ENCODE results near the gene WDR53.
"Not testable (repeated sequence)": the region's sequence is repeated elsewhere in the genome, so short reads cannot be mapped to it uniquely, and the experiment has no call there.

WDR53 gene

DNA sequence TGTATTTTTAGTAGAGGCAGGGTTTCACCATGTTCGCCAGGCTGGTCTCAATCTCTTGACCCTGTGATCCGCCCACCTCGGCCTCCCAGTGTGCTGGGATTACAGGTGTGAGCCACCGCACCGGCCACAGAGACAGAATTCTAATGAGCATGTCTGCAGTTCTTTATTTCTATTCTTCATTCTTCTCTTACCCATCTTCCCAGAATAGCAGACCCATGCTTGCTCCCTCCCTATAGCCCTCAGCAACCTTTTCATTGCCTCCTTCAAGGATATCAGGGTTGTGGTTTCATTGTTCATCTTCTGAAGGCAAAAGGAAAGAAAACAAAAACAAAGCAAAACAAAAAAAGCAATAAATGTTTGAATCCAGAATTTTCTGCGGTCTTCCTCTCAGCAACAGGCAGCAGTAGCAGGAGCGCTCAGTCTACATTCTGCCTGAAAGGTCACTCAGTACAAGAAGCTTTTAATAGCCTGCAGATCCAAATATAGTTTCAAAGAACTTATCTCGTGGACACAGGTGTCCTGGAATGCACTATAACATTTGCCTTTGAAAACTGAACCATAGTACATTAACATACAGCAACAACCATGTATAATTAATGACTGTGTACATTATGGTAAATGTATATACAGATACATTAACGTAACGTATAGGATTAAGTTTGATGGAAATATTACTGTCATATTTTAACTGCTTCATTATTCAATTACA, 53.3 kb downstream of the WDR53 start, which contains the start of gene SMCO1:
Gene SMCO1, minus strand, starts transcription at position 434 of the 709 bp plus-strand sequence. Its CDS starts 137 bp downstream, at position 297.
- no peaks in the 10 kb centered on the region for H3K4me1 ChIP-seq (ENCODE audit: insufficient read depth, poor library complexity, severe bottlenecking)

DNA sequence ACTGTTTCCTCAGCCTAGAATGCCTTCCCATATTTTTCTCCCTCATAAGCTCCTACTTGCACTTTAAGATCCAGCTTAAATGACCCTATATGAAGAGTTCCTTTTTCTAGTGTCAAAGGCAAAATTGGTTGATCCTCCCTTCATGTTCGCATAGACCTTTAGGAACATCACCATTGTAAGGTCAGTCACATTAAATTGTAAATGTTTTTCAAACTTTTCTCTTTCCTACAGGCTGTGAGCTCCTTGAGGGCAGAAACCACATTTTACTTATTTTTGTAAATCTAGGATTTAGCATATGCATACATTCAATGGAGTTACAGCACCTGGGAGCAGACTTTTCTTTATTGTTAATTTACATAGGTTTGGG, 54.0 kb downstream of the WDR53 start:
- Histone ChIP-seq H3K27me3 (ENCODE audit: insufficient read depth, poor library complexity, severe bottlenecking) (no peaks in the 10 kb centered on the region), H3K27ac (ENCODE audit: poor library complexity, severe bottlenecking) (no peak overlapping the region), H3K4me3 (ENCODE audit: severe bottlenecking) (no peak overlapping the region), H3K4me1 (ENCODE audit: insufficient read depth, poor library complexity, severe bottlenecking) (no peaks in the 10 kb centered on the region), H3K9me3 (ENCODE audit: severe bottlenecking) (peaks cover 8% of the 10 kb centered on the region), H3K36me3 (ENCODE audit: low read depth) (no peaks in the 10 kb centered on the region)
- ATAC-seq (ENCODE audit: low read depth) (no peak), DNase-seq (ENCODE audit: low spot score) (no peak)
- TF ChIP-seq, protein P1, sequence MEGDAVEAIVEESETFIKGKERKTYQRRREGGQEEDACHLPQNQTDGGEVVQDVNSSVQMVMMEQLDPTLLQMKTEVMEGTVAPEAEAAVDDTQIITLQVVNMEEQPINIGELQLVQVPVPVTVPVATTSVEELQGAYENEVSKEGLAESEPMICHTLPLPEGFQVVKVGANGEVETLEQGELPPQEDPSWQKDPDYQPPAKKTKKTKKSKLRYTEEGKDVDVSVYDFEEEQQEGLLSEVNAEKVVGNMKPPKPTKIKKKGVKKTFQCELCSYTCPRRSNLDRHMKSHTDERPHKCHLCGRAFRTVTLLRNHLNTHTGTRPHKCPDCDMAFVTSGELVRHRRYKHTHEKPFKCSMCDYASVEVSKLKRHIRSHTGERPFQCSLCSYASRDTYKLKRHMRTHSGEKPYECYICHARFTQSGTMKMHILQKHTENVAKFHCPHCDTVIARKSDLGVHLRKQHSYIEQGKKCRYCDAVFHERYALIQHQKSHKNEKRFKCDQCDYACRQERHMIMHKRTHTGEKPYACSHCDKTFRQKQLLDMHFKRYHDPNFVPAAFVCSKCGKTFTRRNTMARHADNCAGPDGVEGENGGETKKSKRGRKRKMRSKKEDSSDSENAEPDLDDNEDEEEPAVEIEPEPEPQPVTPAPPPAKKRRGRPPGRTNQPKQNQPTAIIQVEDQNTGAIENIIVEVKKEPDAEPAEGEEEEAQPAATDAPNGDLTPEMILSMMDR (IDR thresholded peaks at IDR 0.05; ENCODE audit: poor library complexity, severe bottlenecking), result no peak

More for the DNA sequence above, 53.3 kb downstream of the WDR53 start, which contains the start of gene SMCO1:
- Histone ChIP-seq H3K27ac (ENCODE audit: poor library complexity, severe bottlenecking) (no peak within 1 kb of the TSS), H3K9me3 (ENCODE audit: severe bottlenecking) (peaks cover 11% of the 10 kb centered on the region), H3K27me3 (ENCODE audit: insufficient read depth, poor library complexity, severe bottlenecking) (no peaks in the 10 kb centered on the region), H3K4me3 (ENCODE audit: severe bottlenecking) (no peak within 1 kb of the TSS), H3K36me3 (ENCODE audit: low read depth) (no peaks in the 10 kb centered on the region)
- TF ChIP-seq, protein P1 (IDR thresholded peaks at IDR 0.05; ENCODE audit: poor library complexity, severe bottlenecking), result no peak
- DNase-seq (ENCODE audit: low spot score), result no peak
- ATAC-seq (ENCODE audit: low read depth), result no peak

DNA sequence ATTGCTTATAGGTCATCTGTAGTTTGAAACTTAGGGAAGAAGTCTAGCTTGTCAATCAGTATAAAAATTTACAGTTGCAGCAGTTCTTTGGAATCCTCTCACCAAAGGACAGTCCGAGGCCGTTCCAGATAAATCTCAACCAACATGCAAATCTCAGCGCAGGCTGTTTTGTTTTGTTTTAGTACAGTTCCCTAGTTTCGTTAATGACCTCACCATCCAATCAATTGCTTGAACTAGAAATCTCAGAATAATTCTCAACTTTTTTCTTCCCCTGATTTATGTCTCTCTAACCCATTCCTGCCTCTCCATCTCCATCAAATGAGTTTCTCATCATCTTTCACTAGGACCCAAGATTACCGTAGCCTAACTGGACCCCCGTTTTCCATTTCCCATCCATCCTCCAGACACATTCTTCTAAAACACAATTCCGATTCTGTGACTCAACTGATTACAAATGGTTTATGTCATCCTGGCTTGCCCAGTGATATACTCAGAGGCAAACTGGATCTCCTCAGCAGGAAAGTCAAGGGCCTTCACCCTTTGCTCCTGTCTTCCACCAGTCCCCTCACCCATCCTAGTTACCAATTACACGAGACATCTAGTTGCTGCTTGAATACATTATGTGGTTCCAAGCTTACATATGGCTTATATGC, 54.5 kb downstream of the WDR53 start:
- Histone ChIP-seq H3K4me1 (ENCODE audit: insufficient read depth, poor library complexity, severe bottlenecking) (no peaks in the 10 kb centered on the region), H3K9me3 (ENCODE audit: severe bottlenecking) (peaks cover 4% of the 10 kb centered on the region), H3K36me3 (ENCODE audit: low read depth) (no peaks in the 10 kb centered on the region), H3K27ac (ENCODE audit: poor library complexity, severe bottlenecking) (no peak overlapping the region), H3K27me3 (ENCODE audit: insufficient read depth, poor library complexity, severe bottlenecking) (no peaks in the 10 kb centered on the region), H3K4me3 (ENCODE audit: severe bottlenecking) (no peak overlapping the region)
- ATAC-seq (ENCODE audit: low read depth), result no peak
- TF ChIP-seq, protein P1 (IDR thresholded peaks at IDR 0.05; ENCODE audit: poor library complexity, severe bottlenecking), result no peak
- DNase-seq (ENCODE audit: low spot score), result no peak

DNA sequence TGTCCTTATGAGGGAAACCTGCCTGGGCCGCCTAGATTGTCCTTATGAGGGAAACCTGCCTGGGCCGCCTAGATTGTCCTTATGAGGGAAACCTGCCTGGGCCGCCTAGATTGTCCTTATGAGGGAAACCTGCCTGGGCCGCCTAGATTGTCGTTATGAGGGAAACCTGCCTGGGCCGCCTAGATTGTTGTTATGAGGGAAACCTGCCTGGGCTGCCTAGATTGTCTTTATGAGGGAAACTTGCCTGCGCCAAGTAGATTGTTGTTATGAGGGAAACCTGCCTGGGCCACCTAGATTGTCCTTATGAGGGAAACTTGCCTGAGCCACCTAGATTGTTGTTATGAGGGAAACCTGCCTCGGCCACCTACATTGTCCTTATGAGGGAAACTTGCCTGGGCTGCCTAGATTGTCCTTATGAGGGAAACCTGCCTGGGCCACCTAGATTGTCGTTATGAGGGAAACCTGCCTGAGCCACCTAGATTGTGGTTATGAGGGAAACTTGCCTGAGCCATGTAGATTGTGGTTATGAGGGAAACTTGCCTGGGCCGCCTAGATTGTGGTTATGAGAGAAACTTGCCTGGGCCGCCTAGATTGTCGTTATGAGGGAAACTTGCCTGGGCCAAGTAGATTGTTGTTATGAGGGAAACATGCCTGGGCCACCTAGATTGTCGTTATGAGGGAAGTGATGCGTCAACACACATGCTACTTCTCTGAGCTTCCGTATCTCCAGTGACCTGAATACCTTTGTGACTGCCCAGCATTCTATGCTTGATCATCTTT, 56.5 kb downstream of the WDR53 start:
- not testable (repeated sequence) for H3K4me1 ChIP-seq (ENCODE audit: insufficient read depth, poor library complexity, severe bottlenecking); DNase-seq (ENCODE audit: low spot score); H3K27ac ChIP-seq (ENCODE audit: poor library complexity, severe bottlenecking); H3K4me3 ChIP-seq (ENCODE audit: severe bottlenecking); H3K9me3 ChIP-seq (ENCODE audit: severe bottlenecking); H3K27me3 ChIP-seq (ENCODE audit: insufficient read depth, poor library complexity, severe bottlenecking); ATAC-seq (ENCODE audit: low read depth); H3K36me3 ChIP-seq (ENCODE audit: low read depth)

DNA sequence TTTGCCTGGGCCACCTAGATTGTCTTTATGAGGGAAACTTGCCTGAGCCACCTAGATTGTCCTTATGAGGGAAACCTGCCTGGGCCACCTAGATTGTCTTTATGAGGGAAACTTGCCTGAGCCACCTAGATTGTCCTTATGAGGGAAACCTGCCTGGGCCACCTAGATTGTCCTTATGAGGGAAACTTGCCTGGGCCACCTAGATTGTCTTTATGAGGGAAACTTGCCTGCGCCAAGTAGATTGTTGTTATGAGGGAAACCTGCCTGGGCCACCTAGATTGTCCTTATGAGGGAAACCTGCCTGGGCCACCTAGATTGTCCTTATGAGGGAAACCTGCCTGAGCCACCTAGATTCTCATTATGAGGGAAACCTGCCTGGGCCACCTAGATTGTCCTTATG, 57.2 kb downstream of the WDR53 start:
- not testable (repeated sequence) for H3K27me3 ChIP-seq (ENCODE audit: insufficient read depth, poor library complexity, severe bottlenecking); DNase-seq (ENCODE audit: low spot score); H3K27ac ChIP-seq (ENCODE audit: poor library complexity, severe bottlenecking); H3K4me1 ChIP-seq (ENCODE audit: insufficient read depth, poor library complexity, severe bottlenecking); H3K4me3 ChIP-seq (ENCODE audit: severe bottlenecking); H3K36me3 ChIP-seq (ENCODE audit: low read depth); H3K9me3 ChIP-seq (ENCODE audit: severe bottlenecking); ATAC-seq (ENCODE audit: low read depth)
